Heart left ventricle (tissue), 13 donors: ENCODE measurements around the gene CALHM2.

Experiments used
- POLR2A ChIP-seq, 2 donors: fragments of 450-650 bp; IDR thresholded peaks; one replicate each; pipeline ENCODE4 v1.6.1; 2017; ENCODE audit warnings: antibody characterized with exemption in 2 of 2, mild to moderate bottlenecking in 2 of 2, moderate library complexity in 2 of 2
- TF ChIP-seq, protein P1 (sequence below), 12 donors: fragments of 200-600 bp; sonication (generic) in 4 of 12; IDR thresholded peaks; one replicate each; pipeline versions ENCODE4 v1.5.0 to v1.8.0; 2018 to 2022; ENCODE audit warnings: antibody characterized with exemption in 12 of 12, mild to moderate bottlenecking in 5 of 12
- donor health status: ischemic (EF 13 %, LVEDD 7.1; RV severe dilation, severe dysfunction).
- donor health status: DM: no; HTN: yes; CAD: no.
- donor health status: DM: no; HTN: no; CAD: no.
- donor health status: ischemic (EF 25% LVEDD 6.9; RV normal size, moderate dysfunction).
- donor health status: ischemic (EF 25% LVEDD 5.7; RV mildly dilated, moderate dysfunction).
- donor health status: ischemic (EF 35%, LVEDD 5.7; RV mildly dilated, moderate dysfunction).
- donor health status: nonischemic (EF 11% LVEDD 7.7; RV severe dilation, severe dysfunction).
- donor health status: DM: yes; HTN: yes; CAD: no.
- donor health status: PGD.
- donor health status: ischemic (EF 29% LVEDD 5.4; RV normal size, mild dysfunction).
- donor health status: nonischemic (EF 23%, LVEDD 6.1; RV moderate dilation, normal function).

DNA sequence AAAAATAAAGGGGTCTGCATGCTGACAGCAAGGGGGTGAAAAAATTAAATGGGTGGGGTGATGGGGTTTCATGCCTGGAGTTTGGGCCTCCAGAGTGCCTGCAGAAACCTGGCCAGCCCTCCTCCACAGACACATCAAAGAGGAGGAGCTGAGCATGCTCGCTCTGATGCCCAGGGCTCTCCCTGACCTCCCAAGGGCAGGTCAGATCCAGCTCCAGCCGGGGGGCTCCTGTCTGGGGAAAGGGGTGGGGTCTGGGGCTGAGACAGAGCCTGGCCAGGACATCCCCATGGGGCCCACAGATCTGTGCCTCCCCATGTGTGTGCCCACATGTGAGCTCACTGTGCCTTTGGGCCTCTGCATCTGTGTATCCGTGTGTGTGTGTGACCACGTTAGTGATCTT, 7.4 kb upstream of the CALHM2 start:
- no peak for TF ChIP-seq POLR2A (IDR thresholded peaks at IDR 0.05)
- TF ChIP-seq, protein P1, sequence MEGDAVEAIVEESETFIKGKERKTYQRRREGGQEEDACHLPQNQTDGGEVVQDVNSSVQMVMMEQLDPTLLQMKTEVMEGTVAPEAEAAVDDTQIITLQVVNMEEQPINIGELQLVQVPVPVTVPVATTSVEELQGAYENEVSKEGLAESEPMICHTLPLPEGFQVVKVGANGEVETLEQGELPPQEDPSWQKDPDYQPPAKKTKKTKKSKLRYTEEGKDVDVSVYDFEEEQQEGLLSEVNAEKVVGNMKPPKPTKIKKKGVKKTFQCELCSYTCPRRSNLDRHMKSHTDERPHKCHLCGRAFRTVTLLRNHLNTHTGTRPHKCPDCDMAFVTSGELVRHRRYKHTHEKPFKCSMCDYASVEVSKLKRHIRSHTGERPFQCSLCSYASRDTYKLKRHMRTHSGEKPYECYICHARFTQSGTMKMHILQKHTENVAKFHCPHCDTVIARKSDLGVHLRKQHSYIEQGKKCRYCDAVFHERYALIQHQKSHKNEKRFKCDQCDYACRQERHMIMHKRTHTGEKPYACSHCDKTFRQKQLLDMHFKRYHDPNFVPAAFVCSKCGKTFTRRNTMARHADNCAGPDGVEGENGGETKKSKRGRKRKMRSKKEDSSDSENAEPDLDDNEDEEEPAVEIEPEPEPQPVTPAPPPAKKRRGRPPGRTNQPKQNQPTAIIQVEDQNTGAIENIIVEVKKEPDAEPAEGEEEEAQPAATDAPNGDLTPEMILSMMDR (IDR thresholded peaks at IDR 0.05), result no peak
